ENCODE results near the gene MEX3C.

DNA sequence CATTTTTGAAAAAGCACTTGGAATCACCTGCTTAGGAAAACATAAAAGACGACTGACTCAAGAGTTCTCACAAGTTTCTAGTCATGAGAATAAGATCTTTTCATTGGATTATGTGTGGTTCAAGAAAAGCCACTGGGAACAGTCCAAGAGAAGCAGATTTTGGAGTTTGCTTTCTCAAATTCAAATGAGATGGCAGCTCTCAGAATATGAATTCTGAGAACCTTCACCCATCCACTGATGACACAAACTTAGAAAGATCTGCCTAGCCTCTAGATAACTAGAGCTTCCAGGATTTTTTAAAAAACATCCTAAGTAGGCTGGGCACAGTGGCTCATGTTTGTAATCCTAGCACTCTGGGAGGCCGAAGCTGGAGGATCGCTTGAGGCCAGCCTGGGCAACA is 26.8 kb downstream of the MEX3C start:
- TF ChIP-seq ZNF8 (CRISPR knock-in tag; IDR thresholded peaks at IDR 0.05) (no peak), PPARA (CRISPR knock-in tag; IDR thresholded peaks at IDR 0.05; ENCODE audit: borderline replicate concordance) (no peak), RARB (CRISPR knock-in tag; IDR thresholded peaks at IDR 0.05) (no peak)

Measured in SK-N-SH treated with all-trans-retinoic acid at 6 μM for 48 hours (cell line).